Measurements from ENCODE around the gene WEE1.
"Not testable (repeated sequence)": the region's sequence is repeated elsewhere in the genome, so short reads cannot be mapped to it uniquely, and the experiment has no call there.

Gene WEE1

GRCh38 chr11:9600644-9601036 lies 27.2 kb downstream of the WEE1 start:
- DNase-seq: peak; percentile 26

DNA sequence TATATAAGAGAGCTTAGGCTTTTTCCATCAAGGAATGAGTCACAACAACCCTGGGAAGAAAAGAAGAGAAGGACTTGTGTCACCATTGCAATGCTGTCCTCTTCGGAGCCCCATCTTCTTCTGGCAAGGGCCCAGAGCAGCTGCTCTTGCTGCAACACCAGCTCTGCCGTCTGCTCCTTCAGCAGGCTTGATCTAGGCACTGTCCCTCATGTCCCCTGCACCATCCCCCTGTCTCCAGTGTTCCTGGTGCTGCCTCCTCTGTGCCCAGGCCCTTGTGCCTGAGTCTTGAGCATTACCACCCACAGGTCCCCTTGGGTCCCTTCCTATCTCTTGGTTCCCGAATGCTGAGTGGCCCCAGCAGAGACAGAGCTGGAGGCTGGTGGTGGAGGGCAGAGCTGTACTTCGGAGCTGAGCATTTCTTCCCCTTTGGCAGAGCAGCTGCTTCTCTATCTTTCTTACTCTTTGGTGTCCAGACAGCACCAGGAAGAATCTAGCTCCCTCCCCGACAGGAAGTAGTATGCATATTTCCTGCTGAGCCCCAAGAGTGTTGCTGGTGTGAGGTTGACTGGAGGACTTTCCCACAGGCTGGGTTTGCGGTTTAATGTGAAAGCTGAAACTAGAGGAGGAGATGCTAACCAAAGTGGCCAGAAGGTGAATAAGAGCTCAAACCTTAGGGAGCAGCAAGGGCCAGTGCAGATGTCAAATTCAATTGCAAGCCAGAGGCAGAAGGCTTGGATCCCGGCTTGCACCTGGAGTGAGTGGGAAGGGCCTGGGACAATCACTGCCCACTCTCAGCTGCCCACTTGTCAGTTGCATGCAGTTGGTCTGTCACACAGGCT lies 27.8 kb downstream of the WEE1 start:
- DNase-seq: peak; percentile 93

DNA sequence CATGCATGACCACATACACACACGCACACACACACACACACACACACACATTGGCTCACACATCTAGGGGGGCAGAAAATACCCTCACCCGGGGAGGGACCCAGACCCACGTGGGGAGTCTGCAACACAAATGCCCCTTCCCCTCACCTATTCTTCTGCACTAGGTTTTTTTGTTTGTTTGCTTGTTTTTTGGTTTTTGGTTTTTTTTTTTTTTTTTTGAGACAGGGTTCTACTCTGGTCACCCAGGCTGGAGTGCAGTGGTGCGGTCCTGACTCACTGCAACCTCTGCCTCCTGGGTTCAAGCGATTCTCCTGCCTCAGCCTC lies 28.4 kb downstream of the WEE1 start:
- DNase-seq: no peak

- not testable (repeated sequence) for DNase-seq
Measured at GRCh38 chr11:9603214-9603613, 29.7 kb downstream of the WEE1 start.

DNA sequence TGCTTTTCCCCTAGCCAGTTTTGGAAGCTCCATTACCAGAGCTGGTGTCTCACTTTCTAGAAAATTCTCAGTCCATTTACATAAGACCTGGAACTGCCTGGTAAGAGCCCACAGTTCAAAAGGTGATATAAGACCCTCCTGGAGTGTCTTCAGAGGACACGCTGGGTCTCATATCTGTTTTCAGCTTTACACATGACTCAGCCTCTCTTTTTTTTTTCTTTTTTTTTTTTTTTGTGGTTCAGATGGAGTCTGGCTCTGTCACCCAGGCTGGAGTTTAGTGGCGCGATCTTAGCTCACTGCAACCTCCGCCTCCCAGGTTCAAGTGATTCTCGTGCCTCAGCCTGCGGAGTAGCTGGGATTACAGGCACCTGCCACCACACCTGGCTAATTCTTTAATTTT lies 30.7 kb downstream of the WEE1 start:
- DNase-seq: no peak

DNA sequence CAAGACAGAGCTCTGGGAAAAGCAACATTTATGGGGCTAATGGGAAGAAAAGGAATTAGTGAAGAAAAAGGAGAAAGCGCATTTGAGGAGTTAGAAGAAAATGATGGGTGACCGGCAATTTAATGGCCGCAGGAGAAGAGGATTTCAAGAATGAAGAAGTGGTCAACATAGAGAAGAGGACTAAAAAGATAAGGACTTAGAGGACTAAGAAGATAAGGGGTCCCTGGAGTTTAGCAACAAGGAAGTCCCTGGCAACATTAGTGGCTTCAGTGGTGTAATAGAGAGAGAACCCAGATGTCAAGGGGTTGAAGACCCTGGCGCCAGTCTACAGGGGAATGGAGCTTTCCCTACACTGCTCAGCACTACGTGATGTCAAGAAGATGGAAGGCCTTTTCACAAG lies 32.3 kb downstream of the WEE1 start:
- no peak for DNase-seq

GRCh38 chr11:9606809-9607510 lies 33.5 kb downstream of the WEE1 start:
- no peak for DNase-seq

DNA sequence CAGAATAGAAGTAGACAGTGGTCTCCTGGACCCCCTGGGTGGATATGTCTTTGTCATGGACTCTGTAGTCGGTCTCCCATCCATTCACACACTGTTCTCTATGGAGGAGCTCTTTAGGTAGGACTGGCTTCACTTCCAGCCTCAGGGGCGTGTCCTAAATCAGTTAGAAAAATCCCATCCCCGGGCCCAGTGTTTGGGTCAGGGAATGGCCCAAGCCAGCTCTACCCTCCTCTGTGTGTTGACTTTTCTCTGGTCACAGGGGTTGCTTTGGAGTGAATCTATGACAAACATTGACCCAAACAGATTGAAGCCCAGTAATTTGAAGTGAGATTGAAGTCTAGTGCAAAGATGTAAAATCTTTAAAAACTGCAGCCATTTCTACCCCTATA lies 34.0 kb downstream of the WEE1 start:
- DNase-seq: no peak

DNA sequence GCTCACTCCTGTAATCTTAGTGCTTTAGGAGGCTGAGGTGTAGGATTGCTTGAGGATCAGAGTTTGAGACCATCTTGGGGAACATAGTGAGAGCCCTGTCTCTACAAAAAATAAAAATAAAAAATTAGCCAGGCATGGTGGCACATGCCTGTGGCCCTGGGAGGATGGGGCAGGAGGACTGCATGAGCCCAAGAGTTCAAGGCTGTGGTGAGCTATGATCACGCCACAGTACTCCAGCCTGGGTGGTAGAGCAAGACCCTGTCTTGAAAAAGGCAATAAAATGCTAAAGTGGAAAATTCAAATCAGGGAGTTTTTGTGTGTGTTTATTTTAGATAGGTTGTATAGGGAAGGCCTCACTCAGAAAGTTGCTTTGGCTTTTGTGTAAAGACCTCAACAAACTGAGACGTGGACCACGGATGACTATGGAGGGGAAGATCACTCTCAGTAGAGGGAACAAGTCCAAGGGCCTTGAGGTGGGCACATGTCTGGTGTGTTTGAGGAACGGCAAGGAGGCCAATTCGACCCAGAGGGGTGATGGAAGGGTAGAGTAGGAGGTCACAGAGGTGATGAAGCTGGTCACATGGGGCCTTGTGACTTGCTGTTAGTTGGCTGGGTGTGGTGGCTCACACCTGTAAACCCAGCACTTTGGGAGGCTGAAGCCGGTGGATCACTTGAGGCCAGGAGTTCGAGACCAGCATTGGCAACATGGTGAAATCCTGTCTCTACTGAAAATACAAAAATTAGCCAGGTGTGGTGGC lies 35.7 kb downstream of the WEE1 start:
- DNase-seq: no peak

GRCh38 chr11:9609841-9610240 lies 36.4 kb downstream of the WEE1 start:
- DNase-seq: no peak

- peak; percentile 90 for DNase-seq
Measured at GRCh38 chr11:9613118-9613829, 39.8 kb downstream of the WEE1 start.

GRCh38 chr11:9613830-9614762 lies 40.6 kb downstream of the WEE1 start:
- DNase-seq: peak; percentile 94

- no peak for DNase-seq
Measured at GRCh38 chr11:9615031-9615451, 41.6 kb downstream of the WEE1 start.

- DNase-seq: no peak
Measured at GRCh38 chr11:9616042-9616675, 42.7 kb downstream of the WEE1 start.

- DNase-seq: no peak
Measured at GRCh38 chr11:9616858-9617257, 43.4 kb downstream of the WEE1 start.

GRCh38 chr11:9617940-9618339 lies 44.5 kb downstream of the WEE1 start:
- no peak for DNase-seq

DNA sequence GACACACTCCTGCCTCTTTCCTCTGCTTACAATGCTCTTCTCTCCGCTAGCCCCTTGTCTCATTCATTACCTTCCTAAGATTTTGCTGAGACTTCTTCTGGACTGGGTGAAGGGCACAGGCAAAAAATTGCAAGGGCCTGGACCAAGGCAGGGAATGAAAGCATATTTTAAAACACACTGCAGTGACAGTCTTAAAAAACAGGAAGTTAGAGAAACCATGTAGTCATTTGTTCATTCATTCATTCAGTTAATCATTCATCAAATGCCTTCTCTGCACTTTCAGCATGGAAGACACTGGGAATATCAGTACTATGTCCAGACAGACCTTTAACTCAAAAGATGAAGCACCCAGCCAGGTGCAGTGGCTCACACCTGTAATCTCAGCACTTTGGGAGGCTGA lies 45.5 kb downstream of the WEE1 start:
- DNase-seq: no peak

DNA sequence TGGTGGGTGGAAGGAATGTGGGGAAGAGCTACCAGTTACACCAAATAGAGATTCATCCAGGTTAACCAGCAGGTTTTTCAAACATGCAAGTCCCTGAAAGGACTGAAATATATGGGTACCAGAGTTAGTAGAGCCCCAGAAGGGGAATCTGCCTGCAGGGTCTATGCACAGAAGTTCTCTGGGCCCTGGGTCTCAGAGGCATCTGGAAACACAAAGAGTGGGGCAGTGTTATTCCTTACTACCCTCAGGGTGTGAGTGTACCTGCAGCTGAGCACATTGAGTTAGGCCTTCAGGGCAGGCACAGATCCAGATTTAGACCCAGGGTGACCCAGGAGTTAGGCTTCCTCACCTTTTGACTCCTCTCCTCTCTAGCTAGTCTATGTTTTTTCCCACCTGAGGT lies 46.5 kb downstream of the WEE1 start:
- no peak for DNase-seq

GRCh38 chr11:9622353-9622752 lies 48.9 kb downstream of the WEE1 start:
- DNase-seq: not testable (repeated sequence)

DNA sequence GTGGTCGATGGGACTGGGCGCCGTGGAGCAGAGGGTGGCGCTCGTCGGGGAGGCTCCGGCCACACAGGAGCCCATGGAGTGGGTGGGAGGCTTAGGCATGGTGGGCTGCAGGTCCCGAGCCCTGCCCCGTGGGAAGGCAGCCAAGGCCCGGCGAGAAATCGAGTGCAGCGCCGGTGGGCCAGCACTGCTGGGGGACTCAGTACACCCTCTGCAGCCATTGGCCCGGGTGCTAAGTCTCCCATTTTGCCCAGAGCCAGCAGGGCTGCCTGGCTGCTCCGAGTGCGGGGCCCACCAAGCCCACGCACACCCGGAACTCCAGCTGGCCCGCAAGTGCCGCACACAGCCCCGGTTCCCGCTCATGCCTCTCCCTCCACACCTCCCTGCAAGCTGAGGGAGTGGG lies 49.6 kb downstream of the WEE1 start:
- not testable (repeated sequence) for DNase-seq

- no peak for DNase-seq
Measured at GRCh38 chr11:9624448-9624847, 51.0 kb downstream of the WEE1 start.

DNA sequence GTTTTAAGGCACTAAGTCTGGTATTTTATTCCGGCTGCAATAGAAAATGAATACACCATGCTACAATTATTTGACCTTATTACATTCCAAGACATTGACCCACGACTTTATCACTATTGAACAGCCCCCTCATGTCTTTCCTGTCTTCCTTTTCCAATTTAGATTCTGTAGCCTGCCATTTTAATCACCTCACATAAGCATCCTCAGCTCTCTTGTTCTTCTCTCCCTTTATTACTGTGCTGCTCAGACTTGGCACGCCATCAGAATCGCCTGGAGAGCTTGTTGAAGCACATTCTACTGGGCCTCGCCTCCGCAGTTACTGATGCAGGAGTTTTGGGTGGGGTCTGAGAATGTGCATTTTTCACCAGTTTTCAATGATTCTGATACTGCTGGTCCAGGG lies 51.7 kb downstream of the WEE1 start:
- DNase-seq: no peak
